Gastroesophageal sphincter (tissue), 4 donors: ENCODE data around the gene SLC38A5. TPM values are rescaled to one million over a fixed set of nuclear protein-coding genes. Genes with fewer than 3 reads are reported as not detected.
A peak's percentile ranks its signal among the peaks of the same experiment; 100 is the strongest.

Experiments
- ATAC-seq: fragments of 150-250 bp; one replicate; pipeline ENCODE4 v1.9.1; 2016; ENCODE audit warnings: mild to moderate bottlenecking, moderate library complexity
- H3K27ac ChIP-seq, 4 donors: fragments of 200-600 bp; sonication (generic) in 3 of 4; 1 replicate in 3 of 4; 2 replicates in 1 of 4; pipeline ENCODE4 v1.5.1; 2016 to 2019
- H3K27me3 ChIP-seq: fragments of 200-600 bp; sonication (generic); one replicate; pipeline ENCODE4 v1.5.1; 2019
- H3K36me3 ChIP-seq, 2 donors: fragments of 200-600 bp; sonication (generic); one replicate each; pipeline ENCODE4 v1.5.1; 2019; ENCODE audit warnings: control low read depth in 1 of 2
- H3K4me1 ChIP-seq, 3 donors: fragments of 200-600 bp; sonication (generic); 1 replicate in 2 of 3; 2 replicates in 1 of 3; pipeline ENCODE4 v1.5.1; 2016 to 2019; ENCODE audit warnings: control low read depth in 2 of 3
- H3K4me3 ChIP-seq, 2 donors: fragments of 200-600 bp; sonication (generic); one replicate each; pipeline ENCODE4 v1.5.1; 2019; ENCODE audit warnings: mild to moderate bottlenecking in 1 of 2, moderate library complexity in 1 of 2
- H3K9me3 ChIP-seq, 3 donors: fragments of 200-600 bp; sonication (generic); one replicate each; pipeline ENCODE4 v1.5.1; 2017 to 2019; ENCODE audit warnings: control low read depth in 2 of 3
- EP300 ChIP-seq: sonication (generic); formaldehyde crosslinking; IDR thresholded peaks from one replicate; pipeline ENCODE4 v1.6.1; 2017; ENCODE audit warnings: antibody characterized with exemption, mild to moderate bottlenecking
- POLR2A ChIP-seq, 2 donors: fragments of 450-650 bp; IDR thresholded peaks; one replicate each; pipeline ENCODE4 v1.6.1; 2017; ENCODE audit warnings: antibody characterized with exemption in 2 of 2, mild to moderate bottlenecking in 2 of 2, moderate library complexity in 1 of 2
- POLR2AphosphoS5 ChIP-seq: sonication (generic); formaldehyde crosslinking; IDR thresholded peaks from one replicate; pipeline ENCODE4 v1.6.1; 2017; ENCODE audit warnings: antibody characterized with exemption
- WGBS, 2 donors: methylation state at CpG; one replicate each; pipeline ENCODE4 v1.1.5; 2018; ENCODE audit warnings: low coverage in 1 of 2; 5-methylcytosine and 5-hydroxymethylcytosine counted together
- total RNA-seq, 4 donors: library from RNA; depleted of rRNA; stranded (reverse); fragments of >200 nt; gene quantifications; one replicate each; pipeline ENCODE4 v1.1.0, GENCODE V29; 2016
- TF ChIP-seq, protein P1 (sequence below), 4 experiments: fragments of 200-600 bp in 2 of 4; fragments of 450-650 bp in 2 of 4; sonication (generic) in 1 of 4; IDR thresholded peaks; one replicate each; pipeline ENCODE4 v1.5.1; 2017 to 2019; ENCODE audit warnings: antibody characterized with exemption in 4 of 4, mild to moderate bottlenecking in 2 of 4, moderate library complexity in 2 of 4

Gene SLC38A5
- total RNA-seq, 4 donors from 2014 or later = 4.2 to 7.9 (median 4.7) TPM

DNA sequence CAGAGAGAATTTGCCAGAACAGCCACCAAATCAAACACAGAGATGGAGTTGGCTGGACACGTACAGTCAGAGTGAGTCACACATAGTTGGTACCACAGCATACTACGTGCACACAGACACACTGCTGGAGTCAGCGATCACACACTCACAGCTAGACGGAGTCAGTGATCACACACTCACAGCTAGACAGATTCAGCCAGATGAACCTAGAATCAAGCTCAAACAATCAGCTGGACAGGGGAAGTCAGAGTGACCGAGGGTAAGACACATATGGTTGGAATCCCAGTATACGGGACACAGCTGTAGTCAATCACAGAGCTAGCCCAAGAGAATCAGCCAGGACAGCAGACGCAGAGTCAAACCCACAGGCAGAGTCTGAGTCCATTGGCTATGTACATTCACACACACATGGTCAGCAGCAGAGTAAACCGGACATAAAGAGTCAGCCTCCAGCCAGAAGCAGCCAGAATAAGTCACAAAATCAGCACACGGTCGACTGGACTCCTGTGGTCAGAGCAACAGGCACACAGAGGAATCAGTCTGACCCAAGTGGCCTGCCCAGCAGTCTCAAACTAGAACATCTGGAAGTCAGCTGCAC is 4.6 kb downstream of the SLC38A5 start:
- ATAC-seq = peak; percentile 16
- Histone ChIP-seq H3K4me3 (peak overlapping the region in 1 of 2 donors; percentile 1), H3K9me3 (no peaks in the 10 kb centered on the region), H3K36me3 (no peaks in the 10 kb centered on the region), H3K4me1 (peaks cover 0 to 19% (median 0%) of the 10 kb centered on the region in 3 donors), H3K27ac (no peak overlapping the region), H3K27me3 (peaks cover 14% of the 10 kb centered on the region)
- 67% methylated on average over 1 of the region's 10 CpGs; no CpG with 5 or more reads in 1 of the 2 donors for WGBS, 2 donors
- TF ChIP-seq, protein P1, sequence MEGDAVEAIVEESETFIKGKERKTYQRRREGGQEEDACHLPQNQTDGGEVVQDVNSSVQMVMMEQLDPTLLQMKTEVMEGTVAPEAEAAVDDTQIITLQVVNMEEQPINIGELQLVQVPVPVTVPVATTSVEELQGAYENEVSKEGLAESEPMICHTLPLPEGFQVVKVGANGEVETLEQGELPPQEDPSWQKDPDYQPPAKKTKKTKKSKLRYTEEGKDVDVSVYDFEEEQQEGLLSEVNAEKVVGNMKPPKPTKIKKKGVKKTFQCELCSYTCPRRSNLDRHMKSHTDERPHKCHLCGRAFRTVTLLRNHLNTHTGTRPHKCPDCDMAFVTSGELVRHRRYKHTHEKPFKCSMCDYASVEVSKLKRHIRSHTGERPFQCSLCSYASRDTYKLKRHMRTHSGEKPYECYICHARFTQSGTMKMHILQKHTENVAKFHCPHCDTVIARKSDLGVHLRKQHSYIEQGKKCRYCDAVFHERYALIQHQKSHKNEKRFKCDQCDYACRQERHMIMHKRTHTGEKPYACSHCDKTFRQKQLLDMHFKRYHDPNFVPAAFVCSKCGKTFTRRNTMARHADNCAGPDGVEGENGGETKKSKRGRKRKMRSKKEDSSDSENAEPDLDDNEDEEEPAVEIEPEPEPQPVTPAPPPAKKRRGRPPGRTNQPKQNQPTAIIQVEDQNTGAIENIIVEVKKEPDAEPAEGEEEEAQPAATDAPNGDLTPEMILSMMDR (IDR thresholded peaks at IDR 0.05) = no peak
- TF ChIP-seq EP300 = no peak
- TF ChIP-seq POLR2A (IDR thresholded peaks at IDR 0.05) = no peak

DNA sequence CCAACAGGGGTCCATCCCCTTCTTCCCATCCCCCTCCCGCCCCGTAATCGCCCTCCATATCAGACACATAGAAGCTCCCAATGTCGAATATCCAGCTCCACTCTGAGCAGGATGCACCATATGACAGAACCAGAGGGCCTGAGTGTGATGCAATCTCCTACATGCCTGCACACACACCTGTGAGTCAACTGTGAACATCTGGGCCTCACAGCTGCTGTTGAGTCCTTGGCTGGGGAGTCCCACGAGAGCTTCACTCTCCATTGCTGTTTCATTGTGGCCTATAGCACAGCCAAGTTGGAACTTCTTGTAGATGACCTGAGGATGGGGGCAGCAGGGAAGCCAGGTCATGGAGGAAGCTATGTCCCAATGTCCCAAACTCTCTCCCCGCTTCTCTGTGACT is 8.2 kb downstream of the SLC38A5 start:
- WGBS, 2 donors = 60% methylated on average over 2 of the region's 6 CpGs; no CpG with 5 or more reads in 1 of the 2 donors
- TF ChIP-seq POLR2AphosphoS5 (no peak), POLR2A (IDR thresholded peaks at IDR 0.05) (no peak), EP300 (no peak)
- TF ChIP-seq, protein P1 (IDR thresholded peaks at IDR 0.05) = no peak
- H3K4me1 ChIP-seq = no peaks in the 10 kb centered on the region
- H3K27me3 ChIP-seq = peaks cover 8% of the 10 kb centered on the region
- no peak overlapping the region for H3K27ac ChIP-seq
- H3K36me3 ChIP-seq = no peaks in the 10 kb centered on the region
- no peaks in the 10 kb centered on the region for H3K9me3 ChIP-seq
- no peak for ATAC-seq
- H3K4me3 ChIP-seq = no peak overlapping the region

DNA sequence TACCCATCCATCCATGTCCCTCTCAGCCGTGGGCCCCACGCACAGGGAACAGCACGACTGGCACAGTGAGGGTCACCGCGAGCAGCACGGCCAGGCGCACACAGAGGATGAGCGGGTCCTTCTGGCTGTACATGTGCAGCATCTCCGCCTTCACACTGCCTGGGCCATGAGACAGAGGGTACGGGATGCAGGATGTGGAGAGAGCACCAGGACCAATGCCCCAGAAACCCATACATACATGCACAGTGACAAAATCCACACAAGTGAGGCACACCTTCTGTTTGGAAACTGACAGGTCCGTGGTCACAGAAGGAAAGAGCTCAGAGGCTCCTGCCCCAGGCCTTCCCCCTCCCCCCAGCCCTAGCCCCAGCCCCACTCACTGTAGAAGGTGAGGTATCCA is 9.5 kb downstream of the SLC38A5 start:
- WGBS, 2 donors = 95% methylated on average over 4 of the region's 11 CpGs; no CpG with 5 or more reads in 1 of the 2 donors

DNA sequence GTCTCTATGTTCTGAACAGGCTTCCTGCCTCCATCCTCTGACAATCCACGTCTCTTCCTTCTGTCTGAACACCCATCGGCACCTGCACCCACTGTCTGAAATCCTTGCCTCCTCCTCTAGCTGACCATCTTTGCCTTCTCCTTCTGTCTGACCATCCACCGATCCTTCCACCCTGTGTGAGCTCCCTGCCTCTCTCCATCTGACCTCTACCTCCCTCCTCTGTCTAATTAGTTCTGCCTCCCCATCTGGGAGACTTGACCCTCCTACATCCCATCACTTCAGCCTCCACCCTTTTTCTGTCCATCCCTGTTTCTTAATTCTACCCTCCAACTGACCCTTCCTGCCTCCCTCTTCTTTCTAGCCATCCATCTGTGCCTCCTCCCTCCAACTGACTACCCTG is 10.0 kb downstream of the SLC38A5 start:
- Histone ChIP-seq H3K9me3 (no peaks in the 10 kb centered on the region), H3K4me3 (no peak overlapping the region), H3K27me3 (no peaks in the 10 kb centered on the region), H3K36me3 (no peaks in the 10 kb centered on the region), H3K4me1 (no peaks in the 10 kb centered on the region), H3K27ac (no peak overlapping the region)
- 78 to 100% methylated on average over 3 of the region's 3 CpGs for WGBS, 2 donors
- no peak for TF ChIP-seq POLR2AphosphoS5
- TF ChIP-seq, protein P1 (IDR thresholded peaks at IDR 0.05) = no peak
- no peak for TF ChIP-seq EP300
- no peak for TF ChIP-seq POLR2A (IDR thresholded peaks at IDR 0.05)
- ATAC-seq = no peak

More for the DNA sequence above, 9.5 kb downstream of the SLC38A5 start:
- Histone ChIP-seq H3K9me3 (no peaks in the 10 kb centered on the region), H3K4me1 (no peaks in the 10 kb centered on the region), H3K27me3 (no peaks in the 10 kb centered on the region), H3K27ac (no peak overlapping the region), H3K36me3 (no peaks in the 10 kb centered on the region), H3K4me3 (no peak overlapping the region)
- TF ChIP-seq EP300 (no peak), POLR2AphosphoS5 (no peak), POLR2A (IDR thresholded peaks at IDR 0.05) (no peak)
- TF ChIP-seq, protein P1 (IDR thresholded peaks at IDR 0.05) = no peak
- ATAC-seq = no peak

DNA sequence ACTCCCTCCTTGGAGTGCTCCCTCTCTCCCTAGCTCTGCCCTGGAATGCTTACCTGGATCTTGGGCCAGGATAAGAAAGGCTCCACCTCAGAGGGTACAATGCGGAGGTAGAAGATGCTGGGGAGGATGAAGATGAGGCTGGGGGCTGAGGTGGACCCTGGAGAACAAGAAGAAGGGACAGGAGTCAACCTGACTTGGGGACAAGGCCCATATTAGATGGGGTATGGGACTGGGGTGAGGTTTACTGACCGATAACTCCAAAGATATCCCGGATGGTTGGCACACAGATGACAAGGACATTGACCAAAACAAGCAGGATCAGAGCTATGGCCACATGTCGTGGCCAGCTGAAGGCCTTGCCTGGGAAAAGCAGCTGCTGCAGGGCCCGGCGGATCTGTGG is 10.6 kb downstream of the SLC38A5 start:
- no peaks in the 10 kb centered on the region for H3K9me3 ChIP-seq
- 72% methylated on average over 2 of the region's 6 CpGs; no CpG with 5 or more reads in 1 of the 2 donors for WGBS, 2 donors
- TF ChIP-seq EP300 = no peak
- TF ChIP-seq POLR2A (IDR thresholded peaks at IDR 0.05) = no peak
- TF ChIP-seq, protein P1 (IDR thresholded peaks at IDR 0.05) = no peak
- TF ChIP-seq POLR2AphosphoS5 = no peak
- no peaks in the 10 kb centered on the region for H3K4me1 ChIP-seq
- H3K27ac ChIP-seq = no peak overlapping the region
- H3K27me3 ChIP-seq = no peaks in the 10 kb centered on the region
- H3K36me3 ChIP-seq = no peaks in the 10 kb centered on the region
- no peak for ATAC-seq
- H3K4me3 ChIP-seq = no peak overlapping the region
